Hematopoietic multipotent progenitor cell treated with erythropoietin and hydrocortisone succinate and interleukin-3 and kit ligand, for 17 days (in vitro differentiated cells): ENCODE measurements around the gene CD4.

Experiments used
- DNase-seq: peaks from one replicate; pipeline ENCODE4 v3.0.0-alpha.2; 2015; ENCODE audit warnings: low spot score

CD4 gene

GRCh38 chr12:6778217-6778573, 11.1 kb upstream of the CD4 start:
- no peak for DNase-seq

DNA sequence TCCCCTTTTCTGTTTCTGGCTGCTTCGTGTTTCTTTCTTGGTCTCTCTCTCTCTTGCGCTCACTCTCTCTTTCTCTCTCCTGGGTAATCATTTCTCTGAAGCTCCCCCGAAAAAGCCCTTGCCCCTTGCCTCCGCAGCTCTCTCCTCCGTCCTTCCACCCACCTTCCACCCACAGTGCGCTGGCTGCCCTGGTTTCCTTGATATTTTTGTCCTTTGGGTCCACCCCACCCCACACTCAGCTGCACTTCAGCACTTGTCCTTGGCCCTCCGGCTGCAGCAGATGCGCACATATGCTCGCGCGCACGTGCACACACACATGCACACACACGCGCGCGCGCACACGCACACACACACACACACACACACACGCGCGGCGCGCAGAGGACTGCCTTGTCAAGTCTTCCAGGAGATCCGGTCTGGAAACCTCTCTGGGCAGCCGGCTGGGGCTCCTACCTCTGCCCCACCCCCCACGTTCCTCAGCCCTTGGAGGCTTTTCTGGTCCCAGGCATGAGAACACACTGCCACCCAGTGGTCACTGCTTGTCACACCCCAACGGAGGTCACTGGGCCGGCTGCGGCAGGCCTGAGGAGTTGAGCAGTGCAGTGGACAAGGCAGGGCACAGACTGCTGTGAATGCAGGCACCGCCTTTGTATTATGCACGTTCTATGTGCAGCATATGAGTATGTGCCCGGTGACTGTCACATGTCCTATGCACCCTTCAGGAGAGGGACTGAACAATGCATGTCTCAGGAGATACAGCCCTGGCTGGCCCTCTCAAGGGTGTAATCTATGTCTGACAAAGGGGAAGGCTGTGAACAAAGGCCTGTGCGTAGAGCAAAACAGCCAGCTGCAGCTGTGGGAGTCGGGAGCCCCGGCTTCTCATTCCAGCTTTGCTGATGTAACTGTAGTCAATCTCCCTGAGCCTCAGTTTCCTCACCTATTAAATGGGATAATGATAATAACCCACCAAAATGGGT, 10.5 kb upstream of the CD4 start:
- DNase-seq, result peak; percentile 90

DNA sequence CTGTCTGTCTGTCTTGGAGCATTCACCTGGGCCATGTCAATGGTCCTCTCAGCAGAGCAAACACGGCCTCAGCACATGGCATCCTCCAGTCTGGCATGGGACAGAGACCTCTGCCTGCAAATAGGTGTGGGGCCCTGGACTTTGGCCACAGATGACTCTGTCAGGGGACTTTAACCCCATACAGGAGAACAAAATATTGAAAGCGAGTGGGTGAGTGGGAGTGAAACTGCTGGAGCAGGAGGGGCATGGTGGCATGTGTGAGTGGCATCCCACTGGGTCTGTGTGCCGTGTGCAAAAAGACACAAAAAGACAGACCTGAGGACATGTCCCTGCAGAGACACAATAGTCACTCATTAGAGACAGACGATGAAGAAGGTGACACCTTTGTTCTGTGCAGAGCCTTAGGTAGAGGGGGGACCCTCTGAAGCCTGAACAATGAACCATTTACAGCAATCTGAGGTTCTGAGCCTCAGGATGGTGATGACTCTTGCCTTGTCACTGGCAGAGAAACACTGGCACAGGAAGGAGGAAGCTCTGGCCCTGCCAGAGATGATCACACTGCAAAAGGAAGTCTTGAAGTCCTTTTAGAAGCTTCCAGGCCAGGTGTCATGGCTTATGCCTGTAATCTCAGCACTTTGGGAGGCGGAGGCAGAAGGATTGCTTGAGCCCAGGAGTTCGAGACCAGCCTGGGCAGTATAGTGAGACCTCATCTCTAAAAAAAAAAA, 9.5 kb upstream of the CD4 start:
- DNase-seq, result no peak

DNA sequence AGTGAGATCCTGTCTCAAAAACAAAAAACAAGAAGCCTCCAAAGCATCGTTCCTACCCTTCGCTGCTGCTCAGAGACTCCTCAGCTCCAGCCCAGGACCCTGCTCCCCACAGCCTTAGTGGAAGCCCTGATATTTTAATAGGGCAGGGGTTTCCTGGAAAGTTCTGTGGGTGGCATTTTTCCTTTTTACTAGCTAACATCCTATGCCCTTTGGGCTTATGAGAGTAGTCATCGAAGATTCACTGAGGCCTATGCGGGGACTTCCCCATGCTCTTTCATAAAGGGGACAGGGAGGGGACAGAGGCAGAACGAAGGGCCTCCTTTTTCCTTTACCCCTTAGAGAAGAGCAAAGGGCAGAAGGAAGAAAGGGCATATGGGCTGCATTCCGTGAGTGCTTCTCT, 8.8 kb upstream of the CD4 start:
- DNase-seq, result no peak

DNA sequence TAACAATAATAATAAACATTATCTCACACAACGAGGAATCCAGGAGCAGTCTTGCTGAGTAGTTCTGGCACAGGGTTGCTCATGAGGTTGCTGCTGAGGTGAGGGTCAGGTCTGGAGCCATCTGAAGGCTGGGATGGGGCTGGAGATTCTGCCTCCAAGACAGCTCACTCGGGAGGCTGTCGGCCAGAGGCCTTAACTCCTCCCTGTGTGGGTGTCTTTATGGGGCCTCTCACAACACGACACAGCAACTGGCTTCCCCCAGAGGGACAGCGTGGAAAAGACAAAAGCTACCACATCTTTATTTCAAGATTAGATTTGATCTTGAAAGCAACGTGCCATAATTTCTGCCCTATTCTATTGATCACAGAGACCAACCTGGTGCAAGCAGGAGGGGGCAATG, 7.2 kb upstream of the CD4 start:
- DNase-seq, result no peak

DNA sequence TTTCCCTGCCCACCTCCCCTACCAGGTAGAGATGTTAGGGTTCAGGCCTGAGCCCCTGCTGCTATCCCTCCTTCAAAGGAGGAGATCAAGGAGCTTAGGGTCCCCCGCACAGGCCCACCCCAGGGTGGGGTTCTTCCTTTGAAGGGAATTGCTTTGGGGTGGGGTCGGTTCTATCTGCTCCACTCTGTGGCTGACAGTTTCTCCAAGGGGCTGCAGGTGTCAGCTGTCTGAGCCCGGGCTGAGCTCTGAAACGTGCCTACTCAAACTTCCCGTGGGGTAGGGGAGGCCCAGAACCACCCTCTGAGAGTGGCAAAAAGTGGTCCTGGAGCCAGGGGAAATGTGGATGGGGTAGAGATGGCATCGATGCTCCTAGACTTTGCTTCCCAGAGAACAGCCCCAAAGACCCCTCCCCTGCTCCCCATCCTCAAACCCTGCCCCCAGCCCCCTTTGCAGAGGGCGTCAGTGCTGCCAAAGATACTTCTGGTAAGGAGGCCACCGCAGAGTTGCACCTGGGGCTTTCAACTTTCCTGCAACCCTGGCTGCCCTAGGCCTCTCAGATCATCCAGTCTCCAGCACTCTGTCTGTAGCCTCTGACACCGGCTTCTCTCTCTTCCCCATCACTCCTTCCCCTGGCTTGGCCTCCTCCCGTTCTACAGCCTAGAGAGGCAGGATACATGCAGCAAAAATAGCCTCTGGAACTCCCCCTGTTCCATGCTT, 6.3 kb upstream of the CD4 start:
- no peak for DNase-seq

DNA sequence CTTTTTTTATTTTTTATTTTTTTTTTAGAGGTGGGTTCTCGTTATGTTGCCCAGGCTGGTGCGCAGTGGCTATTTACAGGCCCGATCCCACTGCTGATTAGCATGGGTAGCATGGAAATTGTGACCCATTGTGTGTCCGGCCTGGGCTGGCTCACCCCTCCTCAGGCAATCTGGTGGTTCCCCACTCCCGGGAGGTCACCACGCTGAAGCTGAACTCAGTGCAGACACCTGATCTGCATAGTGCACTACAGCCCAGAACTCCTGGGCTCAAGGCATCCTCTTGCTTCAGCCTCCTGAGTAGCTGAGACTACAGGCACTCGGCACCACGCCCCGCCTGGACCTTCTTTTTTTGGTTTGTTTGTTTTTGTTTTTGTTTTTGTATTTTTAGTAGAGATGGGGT, 5.5 kb upstream of the CD4 start:
- DNase-seq, result no peak

- DNase-seq, result no peak
These were observed 5.0 kb upstream of the CD4 start for GRCh38 chr12:6784296-6784695.

- DNase-seq, result no peak
These were observed 4.6 kb upstream of the CD4 start for GRCh38 chr12:6784761-6785160.

DNA sequence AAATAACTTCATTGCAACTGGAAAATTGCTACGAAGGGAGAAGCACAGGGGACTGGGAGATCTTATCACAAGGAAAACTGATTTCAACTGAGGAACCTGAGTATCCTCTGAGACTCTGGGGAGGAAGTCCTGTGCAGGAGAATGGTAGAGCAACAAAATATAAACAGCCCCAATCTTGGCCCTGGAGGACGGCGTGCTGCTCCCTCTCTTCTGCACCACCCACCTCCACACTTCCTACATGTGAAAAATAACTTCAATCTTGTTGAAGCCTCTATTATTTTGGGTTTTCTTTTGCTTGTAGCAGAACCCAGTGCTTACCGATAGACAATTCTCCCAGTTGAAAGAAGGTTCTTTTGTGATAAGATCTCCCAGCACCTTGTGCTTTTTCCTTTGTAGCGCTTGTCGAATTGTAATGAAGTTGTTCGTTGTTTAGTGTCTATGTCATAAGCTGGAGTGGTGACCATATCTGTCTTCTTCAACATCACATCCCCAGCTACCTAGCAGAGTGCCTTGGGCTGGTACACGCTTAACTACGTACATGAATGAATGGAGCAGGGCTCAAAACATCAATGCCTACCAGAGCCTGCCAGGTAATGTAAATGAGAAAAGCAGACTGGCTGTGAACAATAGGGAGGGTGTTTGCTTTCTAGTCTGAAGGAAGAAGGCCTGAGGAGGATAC, 2.8 kb upstream of the CD4 start:
- DNase-seq, result no peak

- DNase-seq, result no peak
These were observed 2.0 kb upstream of the CD4 start for GRCh38 chr12:6787309-6787708.

- DNase-seq, result no peak
These were observed 1.3 kb downstream of the CD4 start for GRCh38 chr12:6790496-6791150.

DNA sequence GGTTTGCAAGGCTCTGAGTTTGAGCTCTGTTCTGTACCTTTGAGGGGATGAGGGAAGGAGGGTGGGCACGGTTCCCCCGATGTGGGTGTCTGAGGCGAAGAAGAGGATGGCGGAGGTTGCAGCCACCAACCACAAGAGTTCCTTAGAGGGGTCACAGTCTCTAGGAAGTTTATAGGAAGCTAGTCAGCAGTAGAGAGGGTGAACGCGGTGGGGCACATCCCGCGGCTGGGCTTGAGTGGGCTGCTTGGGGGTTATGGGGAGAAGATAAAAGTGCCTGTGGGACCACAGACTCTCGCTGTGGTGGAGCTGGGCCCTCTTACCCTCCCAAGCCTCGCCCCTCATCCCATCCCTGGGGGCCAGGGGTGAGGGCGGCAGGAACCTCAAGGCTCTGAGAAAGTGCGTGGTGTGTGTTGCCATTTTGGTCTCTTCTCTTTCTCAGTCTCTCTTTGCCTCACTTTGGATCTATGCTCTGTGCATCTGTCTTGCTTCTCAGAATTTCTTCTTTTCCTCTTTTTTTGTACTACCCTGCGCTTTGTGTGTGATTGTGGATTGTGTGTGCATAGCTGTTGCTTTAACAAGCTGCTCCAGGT, 2.7 kb downstream of the CD4 start:
- DNase-seq, result no peak

DNA sequence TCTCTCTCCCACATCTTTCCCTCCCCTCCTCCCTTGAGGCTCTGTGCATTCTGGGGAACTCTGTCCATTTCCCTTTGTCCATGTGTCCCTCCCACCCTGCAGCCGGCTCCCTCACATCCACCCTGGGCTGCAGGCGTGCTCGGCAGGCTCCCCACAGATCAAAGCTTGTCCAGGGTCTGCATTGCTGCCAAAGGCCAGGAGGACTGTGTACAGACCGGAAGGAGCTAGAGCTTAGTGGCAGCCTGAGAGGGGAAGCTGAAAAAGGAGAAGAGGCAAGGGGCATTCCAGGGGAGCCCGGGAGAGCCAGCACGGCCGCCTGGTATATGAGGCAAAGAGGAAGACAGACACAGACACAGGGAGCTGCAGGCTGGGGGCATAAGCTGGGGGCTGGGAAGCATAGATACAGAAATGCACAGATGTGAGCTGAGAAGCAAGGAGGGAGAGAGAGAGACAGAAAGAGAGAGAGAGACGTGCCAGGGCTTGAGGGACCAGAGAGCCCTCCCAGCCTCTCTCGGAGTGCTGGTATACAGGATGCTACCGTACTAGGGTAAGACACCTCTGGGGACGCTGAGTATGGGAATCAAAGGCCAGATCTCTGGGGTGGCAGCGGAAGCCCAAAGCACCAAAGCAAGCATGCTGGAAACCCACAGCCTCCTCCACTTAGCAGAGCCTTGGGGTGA, 3.3 kb downstream of the CD4 start:
- no peak for DNase-seq

GRCh38 chr12:6795088-6795487, 5.8 kb downstream of the CD4 start:
- DNase-seq, result no peak

DNA sequence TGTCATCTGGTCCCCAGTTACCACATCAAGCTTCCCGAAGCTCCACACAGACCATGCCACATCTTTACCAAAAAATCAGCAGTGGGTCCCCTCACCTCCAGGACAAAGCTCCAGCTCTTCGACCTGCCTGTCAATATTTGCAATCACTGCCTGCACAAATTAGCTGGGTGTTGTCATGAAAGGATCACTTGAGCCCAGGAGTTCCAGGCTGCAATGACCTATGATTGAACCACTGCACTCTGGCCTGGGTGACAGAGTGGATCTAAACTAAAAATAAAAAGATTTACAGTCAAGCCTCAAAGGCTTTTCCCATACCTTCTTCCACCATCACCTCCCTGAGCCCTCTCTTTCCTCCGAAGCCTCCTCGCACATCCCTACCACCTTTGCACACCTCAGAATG, 7.2 kb downstream of the CD4 start:
- no peak for DNase-seq

GRCh38 chr12:6799147-6799546, 9.8 kb downstream of the CD4 start:
- DNase-seq, result no peak

GRCh38 chr12:6807170-6807569, 17.8 kb downstream of the CD4 start:
- DNase-seq, result no peak

DNA sequence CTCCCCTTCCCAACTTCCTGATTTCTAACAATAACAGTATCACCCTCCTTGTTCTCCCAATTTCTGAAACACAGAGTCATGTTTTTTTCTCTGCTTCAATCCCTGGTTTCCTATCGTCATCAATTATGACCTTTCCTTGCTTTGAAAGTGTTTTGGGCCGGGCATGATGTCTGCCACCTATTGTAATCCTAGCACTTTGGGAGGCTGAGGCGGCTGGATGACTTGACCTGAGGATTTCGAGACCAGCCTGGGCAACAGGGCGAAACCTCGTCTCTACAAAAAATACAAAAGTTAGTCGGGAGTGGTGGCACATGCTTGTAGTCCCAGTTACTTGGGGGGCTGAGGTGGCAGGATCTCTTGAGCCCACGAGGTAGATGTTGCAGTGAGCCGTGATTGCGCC, 19.7 kb downstream of the CD4 start:
- no peak for DNase-seq

GRCh38 chr12:6810758-6811157, 21.4 kb downstream of the CD4 start:
- DNase-seq, result no peak

- no peak for DNase-seq
These were observed 24.0 kb downstream of the CD4 start for GRCh38 chr12:6813363-6813762.
